Hippocampal formation (tissue), 2 donors: Measurements from ENCODE around the gene MLKL.

Experiments
- DNase-seq, 2 donors: peaks; one replicate each; lab custom pipeline; 2025; lab: John Stamatoyannopoulos, UW

MLKL gene

DNA sequence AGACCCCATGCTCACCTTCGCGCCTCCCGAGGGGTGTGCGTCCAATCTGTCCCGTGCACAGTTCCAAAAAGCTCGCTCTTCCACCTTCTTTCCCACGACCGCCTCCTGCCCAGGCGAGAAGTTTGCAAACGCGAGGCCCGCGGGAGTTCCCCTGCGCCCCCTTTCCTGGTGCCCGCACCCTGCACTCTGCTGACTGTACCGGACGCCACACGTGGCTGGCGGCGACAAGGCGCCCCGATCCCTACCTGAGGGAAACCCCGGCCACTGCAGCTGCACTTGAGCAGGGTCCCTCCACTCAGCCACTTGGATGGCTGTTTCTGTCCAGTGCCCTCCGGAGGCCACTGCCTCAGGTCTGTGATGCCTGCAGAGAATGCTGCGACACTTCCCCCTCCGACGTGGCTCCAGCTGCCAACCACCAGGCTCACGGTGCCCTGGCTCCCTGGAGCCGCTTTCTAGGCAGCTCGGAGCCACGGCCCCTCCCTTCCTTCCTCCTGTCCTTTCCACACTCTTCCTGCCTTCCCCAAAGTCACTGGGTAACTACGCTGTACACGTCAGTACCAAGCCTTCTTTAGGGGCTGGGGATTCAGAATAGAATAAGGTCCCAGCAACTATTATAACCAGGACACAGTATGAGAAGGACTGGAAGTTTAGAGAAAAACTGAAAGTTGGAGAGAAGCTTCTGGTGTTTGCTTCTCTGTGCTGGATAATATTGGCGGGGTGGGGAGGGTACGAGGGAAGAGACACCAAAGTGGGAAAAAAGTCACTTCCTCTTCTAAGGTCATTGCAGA lies at the start of gene MLKL:
Gene MLKL, minus strand, starts transcription at position 425 of the 788 bp plus-strand sequence. CDS start 5,105 bp downstream, outside the sequence.
- DNase-seq, result no peak

GRCh38 chr16:74749291-74750055 lies 48.8 kb upstream of the MLKL start:
- DNase-seq, result no peak

- peak; percentile 69 to 85 for DNase-seq
These were observed 48.0 kb upstream of the MLKL start for GRCh38 chr16:74748616-74749026.

GRCh38 chr16:74747716-74748615 lies 47.3 kb upstream of the MLKL start:
- DNase-seq, result peak; percentile 61 to 85

GRCh38 chr16:74745926-74746325 lies 45.3 kb upstream of the MLKL start:
- DNase-seq, result no peak

DNA sequence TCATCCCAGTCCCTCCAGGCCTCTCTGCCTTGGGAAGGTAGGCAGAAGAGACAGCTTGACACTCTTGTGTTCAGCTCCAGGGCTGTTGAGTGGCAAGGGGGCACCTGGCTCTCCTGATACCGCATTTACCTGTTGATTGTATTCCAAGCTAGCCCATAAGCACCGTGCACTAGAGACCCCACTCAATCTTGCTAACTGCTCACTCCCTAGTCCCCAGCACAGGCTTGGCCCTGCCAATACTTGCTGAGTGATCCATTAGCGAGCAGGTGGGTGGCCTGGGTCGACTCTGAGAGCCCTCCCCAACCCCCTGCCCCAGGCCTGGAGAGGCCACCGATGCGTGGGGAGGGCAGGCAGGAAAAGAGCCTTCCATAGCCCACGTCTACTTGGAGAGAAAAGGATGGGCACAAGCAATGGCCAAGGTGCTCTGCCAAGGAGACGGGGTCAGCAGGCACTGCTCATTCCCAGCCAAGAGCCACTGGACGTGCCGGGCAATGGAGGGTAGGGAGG lies 44.5 kb upstream of the MLKL start:
- DNase-seq, result no peak

GRCh38 chr16:74744566-74744965 lies 43.9 kb upstream of the MLKL start:
- DNase-seq, result no peak

DNA sequence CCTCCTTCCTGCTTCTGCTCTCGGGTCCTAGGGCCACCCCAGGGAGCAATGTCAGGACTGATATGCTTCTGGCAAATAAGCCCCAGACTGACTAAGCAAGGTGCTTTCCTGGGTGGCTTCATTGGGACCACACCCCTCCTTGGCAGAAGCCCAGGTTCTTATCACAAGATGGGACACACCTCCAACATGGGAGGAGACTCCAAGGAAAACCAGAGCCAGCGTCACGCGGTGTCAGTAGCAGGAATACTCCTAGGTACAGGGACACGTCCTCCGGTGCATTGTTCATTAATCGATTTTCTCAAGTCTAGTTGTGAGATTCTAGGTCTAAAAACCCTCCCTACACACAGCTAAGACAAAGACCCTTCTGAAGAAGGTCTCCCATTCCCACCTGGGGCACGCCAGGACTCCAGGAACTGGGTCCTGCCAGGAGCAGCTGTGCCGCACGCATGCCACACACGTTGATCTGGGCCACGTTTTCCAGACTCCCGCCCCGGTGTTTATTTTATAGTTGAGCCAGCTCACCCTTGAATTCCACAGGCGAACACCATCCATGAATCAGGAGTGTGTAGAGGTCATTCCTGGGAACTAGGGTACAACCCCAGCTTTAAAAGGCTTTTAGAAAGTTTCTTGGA lies 43.1 kb upstream of the MLKL start:
- no peak for DNase-seq

DNA sequence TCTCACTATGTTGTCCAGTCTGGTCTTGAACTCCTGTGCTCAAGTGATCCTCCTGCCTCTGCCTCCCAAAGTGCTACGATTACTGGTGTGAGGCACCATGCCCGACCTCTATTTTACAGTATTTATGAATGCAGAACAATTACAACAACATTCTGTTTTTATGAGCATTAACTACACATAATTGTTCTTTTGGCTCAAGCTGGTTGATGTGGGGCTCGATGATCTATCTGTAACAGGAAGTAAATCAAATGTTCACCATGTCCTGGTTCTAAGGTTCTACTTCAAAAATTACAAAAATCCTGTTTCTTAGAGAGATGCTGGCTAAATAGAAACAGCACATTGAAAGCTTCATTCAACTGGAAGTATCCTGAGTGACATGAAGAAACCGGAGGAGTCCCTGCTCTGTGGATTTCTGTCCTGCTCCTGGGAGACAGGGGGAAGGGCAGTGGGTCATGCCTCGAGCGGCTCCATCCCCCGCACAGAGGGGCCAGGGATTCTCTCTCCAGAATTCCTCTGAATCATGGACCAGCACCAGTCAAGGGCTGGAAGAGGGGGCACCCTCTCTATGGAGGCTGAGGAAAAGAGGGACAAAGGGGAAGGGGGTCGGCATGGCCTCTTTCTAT lies 42.5 kb upstream of the MLKL start:
- DNase-seq, result no peak

DNA sequence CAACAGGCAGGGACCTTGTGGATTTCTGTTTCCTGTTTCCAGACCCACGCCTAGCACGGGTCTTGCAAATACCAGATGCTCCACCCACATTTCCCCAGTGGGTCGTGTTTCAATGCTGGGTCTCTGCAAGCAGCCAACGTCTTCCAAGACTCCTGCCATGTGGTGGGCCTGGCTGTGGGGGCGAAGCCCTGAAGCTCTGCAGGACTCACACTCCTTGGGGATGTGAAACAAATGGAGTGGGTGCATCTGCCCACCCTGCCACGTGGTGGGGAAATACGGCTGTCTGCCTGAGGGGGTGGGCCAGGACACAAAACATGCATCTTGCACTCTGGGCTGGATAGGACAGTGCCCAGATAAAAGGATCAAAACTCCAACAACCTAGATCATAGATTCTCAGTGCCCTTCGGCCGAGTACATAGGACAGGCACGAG lies 41.4 kb upstream of the MLKL start:
- DNase-seq, result no peak

GRCh38 chr16:74740795-74741304 lies 40.2 kb upstream of the MLKL start:
- peak; percentile 76 to 81 for DNase-seq

GRCh38 chr16:74739275-74739674 lies 38.6 kb upstream of the MLKL start:
- no peak for DNase-seq

DNA sequence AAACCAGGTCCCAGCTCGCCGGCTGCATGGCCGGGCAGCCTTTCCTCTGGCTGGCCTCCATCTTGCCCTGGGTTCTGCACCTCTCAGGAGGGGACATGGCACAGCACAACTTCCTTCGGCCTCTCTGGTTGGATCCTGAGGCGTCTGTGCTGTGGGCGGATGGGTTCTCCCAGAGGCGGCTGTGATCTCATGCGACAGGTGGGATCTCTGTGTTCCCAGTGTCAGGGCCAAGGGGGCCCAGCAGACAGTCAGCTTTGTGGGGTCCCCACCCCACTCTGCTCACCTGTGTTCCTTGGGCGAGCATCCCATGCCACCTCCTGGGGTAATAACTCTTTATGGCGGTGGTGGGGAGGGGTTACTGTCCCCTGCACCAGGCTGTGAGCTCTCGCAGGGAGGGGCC lies 38.2 kb upstream of the MLKL start:
- no peak for DNase-seq

GRCh38 chr16:74738113-74738541 lies 37.5 kb upstream of the MLKL start:
- DNase-seq, result no peak

GRCh38 chr16:74737521-74737920 lies 36.9 kb upstream of the MLKL start:
- no peak for DNase-seq

GRCh38 chr16:74736531-74737157 lies 36.0 kb upstream of the MLKL start:
- no peak for DNase-seq

DNA sequence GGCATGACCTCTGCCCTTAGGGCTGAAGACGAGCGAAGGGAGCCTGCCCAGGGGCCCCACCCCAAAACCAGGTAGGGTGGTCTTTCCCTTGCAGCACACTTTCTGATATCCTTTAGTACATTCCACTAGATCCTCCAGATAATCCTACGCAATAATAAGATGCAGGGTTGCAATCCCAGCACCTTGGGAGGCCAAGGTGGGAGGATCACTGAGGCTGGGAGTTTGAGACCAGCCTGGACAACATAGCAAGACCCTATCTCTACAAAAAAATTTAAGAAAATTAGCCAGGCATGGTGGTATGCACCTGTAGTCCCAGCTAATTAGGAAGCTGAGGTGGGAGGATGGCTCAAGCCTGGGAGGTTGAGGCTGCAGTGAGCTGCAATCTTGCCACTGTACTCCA lies 34.9 kb upstream of the MLKL start:
- DNase-seq, result no peak

DNA sequence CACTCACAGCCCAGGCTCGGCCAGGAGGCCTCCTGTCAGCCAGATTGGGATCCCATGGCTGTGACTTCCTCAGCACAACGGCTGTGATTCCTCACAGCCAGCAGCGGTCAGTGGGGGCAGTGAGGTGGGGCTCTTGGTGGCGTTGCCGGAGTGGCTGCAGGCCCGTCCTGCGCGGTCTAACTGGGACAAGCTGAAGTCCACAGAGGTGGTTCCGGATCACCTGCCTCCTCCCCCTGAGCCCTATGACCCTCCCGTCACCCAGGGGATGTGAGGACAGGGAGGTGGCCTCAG lies 34.4 kb upstream of the MLKL start:
- no peak for DNase-seq

- DNase-seq, result no peak
These were observed 33.9 kb upstream of the MLKL start for GRCh38 chr16:74734361-74735161.
